Subcutaneous abdominal adipose tissue (tissue), 5 donors: ENCODE measurements around the gene CDX2.
A peak's percentile ranks its signal among the peaks of the same experiment; 100 is the strongest.
"Not testable (repeated sequence)": the region's sequence is repeated elsewhere in the genome, so short reads cannot be mapped to it uniquely, and the experiment has no call there.

Experiments used
- H3K27ac ChIP-seq: one replicate; pipeline ENCODE4 v1.7.0; 2013; ENCODE audit warnings: low read depth, mild to moderate bottlenecking, inconsistent platforms, low read length, moderate library complexity
- H3K27me3 ChIP-seq, 5 donors: one replicate each; pipeline ENCODE4 v1.7.0; 2013; ENCODE audit warnings: low read length in 5 of 5, inconsistent platforms in 1 of 5; ENCODE audit not compliant: control insufficient read depth in 5 of 5, insufficient read depth in 4 of 5
- H3K36me3 ChIP-seq, 5 donors: one replicate each; pipeline ENCODE4 v1.7.0; 2013; ENCODE audit warnings: low read length in 5 of 5; ENCODE audit not compliant: control insufficient read depth in 5 of 5, insufficient read depth in 5 of 5
- H3K4me1 ChIP-seq, 5 donors: one replicate each; pipeline ENCODE4 v1.7.0; 2013; ENCODE audit warnings: low read length in 5 of 5, mild to moderate bottlenecking in 3 of 5, moderate library complexity in 1 of 5; ENCODE audit not compliant: control insufficient read depth in 5 of 5, insufficient read depth in 5 of 5
- H3K4me3 ChIP-seq, 5 donors: one replicate each; pipeline ENCODE4 v1.7.0; 2013; ENCODE audit warnings: low read length in 5 of 5, low read depth in 1 of 5
- H3K9ac ChIP-seq, 5 donors: one replicate each; pipeline ENCODE4 v1.7.0; 2013; ENCODE audit warnings: low read length in 5 of 5, mild to moderate bottlenecking in 4 of 5, moderate library complexity in 3 of 5
- H3K9me3 ChIP-seq, 5 donors: one replicate each; pipeline ENCODE4 v1.7.0; 2013; ENCODE audit warnings: low read length in 5 of 5; ENCODE audit not compliant: control insufficient read depth in 5 of 5
- donor health status: healthy.
- donor health status: healthy.
- donor health status: healthy.
- donor health status: healthy.
- donor health status: healthy.

Gene CDX2

GRCh38 chr13:27965740-27966640 lies 3.1 kb downstream of the CDX2 start:
- Histone ChIP-seq H3K4me3 (no peak overlapping the region), H3K9ac (no peak overlapping the region), H3K27ac (no peak overlapping the region), H3K4me1 (peaks cover 0 to 33% (median 25%) of the 10 kb centered on the region in 5 donors), H3K9me3 (no peaks in the 10 kb centered on the region), H3K27me3 (peaks cover 51 to 85% (median 70%) of the 10 kb centered on the region in 5 donors), H3K36me3 (no peaks in the 10 kb centered on the region)

- Histone ChIP-seq H3K9ac (no peak overlapping the region), H3K4me1 (peaks cover 0 to 39% (median 32%) of the 10 kb centered on the region in 5 donors), H3K4me3 (no peak overlapping the region), H3K9me3 (no peaks in the 10 kb centered on the region), H3K36me3 (no peaks in the 10 kb centered on the region), H3K27me3 (peaks cover 44 to 83% (median 68%) of the 10 kb centered on the region in 5 donors), H3K27ac (no peak overlapping the region)
Measured at GRCh38 chr13:27965343-27965739, 3.8 kb downstream of the CDX2 start.

GRCh38 chr13:27964741-27965323 lies 4.3 kb downstream of the CDX2 start:
- no peaks in the 10 kb centered on the region for H3K9me3 ChIP-seq
- H3K4me3 ChIP-seq = no peak overlapping the region
- no peaks in the 10 kb centered on the region for H3K36me3 ChIP-seq
- no peak overlapping the region for H3K9ac ChIP-seq
- H3K27ac ChIP-seq = no peak overlapping the region
- H3K27me3 ChIP-seq = peaks cover 41 to 83% (median 66%) of the 10 kb centered on the region in 5 donors
- peaks cover 0 to 44% (median 36%) of the 10 kb centered on the region in 5 donors for H3K4me1 ChIP-seq

GRCh38 chr13:27964206-27964605 lies 4.9 kb downstream of the CDX2 start:
- not testable (repeated sequence) for H3K36me3 ChIP-seq, H3K9ac ChIP-seq, H3K9me3 ChIP-seq, H3K27ac ChIP-seq, H3K4me3 ChIP-seq
- peaks cover 0 to 45% (median 37%) of the 10 kb centered on the region in 5 donors for H3K4me1 ChIP-seq
- H3K27me3 ChIP-seq = peaks cover 37 to 78% (median 63%) of the 10 kb centered on the region in 5 donors

- Histone ChIP-seq H3K36me3 (no peaks in the 10 kb centered on the region), H3K9ac (no peak overlapping the region), H3K4me1 (peaks cover 0 to 39% (median 30%) of the 10 kb centered on the region in 5 donors), H3K9me3 (no peaks in the 10 kb centered on the region), H3K4me3 (no peak overlapping the region), H3K27ac (no peak overlapping the region), H3K27me3 (peaks cover 33 to 76% (median 62%) of the 10 kb centered on the region in 5 donors)
Measured at GRCh38 chr13:27963491-27963890, 5.6 kb downstream of the CDX2 start.

- H3K27ac ChIP-seq = no peak overlapping the region
- H3K27me3 ChIP-seq = peaks cover 28 to 72% (median 59%) of the 10 kb centered on the region in 5 donors
- no peak overlapping the region for H3K4me3 ChIP-seq
- H3K9me3 ChIP-seq = no peaks in the 10 kb centered on the region
- no peak overlapping the region for H3K9ac ChIP-seq
- peaks cover 0 to 34% (median 25%) of the 10 kb centered on the region in 5 donors for H3K4me1 ChIP-seq
- H3K36me3 ChIP-seq = no peaks in the 10 kb centered on the region
Measured at GRCh38 chr13:27962982-27963381, 6.1 kb downstream of the CDX2 start.

- no peaks in the 10 kb centered on the region for H3K36me3 ChIP-seq
- H3K4me1 ChIP-seq = peaks cover 0 to 31% (median 22%) of the 10 kb centered on the region in 5 donors
- no peak overlapping the region for H3K9ac ChIP-seq
- peaks cover 21 to 67% (median 55%) of the 10 kb centered on the region in 5 donors for H3K27me3 ChIP-seq
- no peaks in the 10 kb centered on the region for H3K9me3 ChIP-seq
- no peak overlapping the region for H3K4me3 ChIP-seq
- no peak overlapping the region for H3K27ac ChIP-seq
Measured at GRCh38 chr13:27962128-27962841, 6.8 kb downstream of the CDX2 start.

- H3K27me3 ChIP-seq = peaks cover 12 to 65% (median 48%) of the 10 kb centered on the region in 5 donors
Measured at GRCh38 chr13:27961227-27962085, 7.7 kb downstream of the CDX2 start.

More at GRCh38 chr13:27961227-27962085, 7.7 kb downstream of the CDX2 start:
- Histone ChIP-seq H3K4me1 (peaks cover 0 to 23% (median 19%) of the 10 kb centered on the region in 5 donors), H3K4me3 (peak overlapping the region in 4 of 5 donors; percentile 35 to 60 (median 50)), H3K27ac (no peak overlapping the region), H3K9ac (no peak overlapping the region), H3K36me3 (no peaks in the 10 kb centered on the region), H3K9me3 (no peaks in the 10 kb centered on the region)
